HCT116 (cell line): ENCODE results near the gene BBS2. TPM values are rescaled to one million over a fixed set of nuclear protein-coding genes. Genes with fewer than 3 reads are reported as not detected.

ENCODE experiments used
- ATAC-seq: fragments of 200-7000 bp; cut with Tn5 transposase; 2 replicates; pipeline ENCODE4 v1.9.1; 2020; ENCODE audit warnings: mild to moderate bottlenecking, moderate library complexity
- BruUV-seq: library from RNA; stranded (reverse); fragments of 400-500 nt; replicated peaks from 2 replicates; lab custom pipeline; 2021; lab: Mats Ljungman, UMichigan
- CTCF ChIA-PET: fragments of 300-600 bp; sonication (Branson Sonifier 250); formaldehyde crosslinking; loops from one replicate; lab custom pipeline; 2021; ENCODE audit warnings: antibody characterized with exemption; lab: Charles Lee
- POLR2A ChIA-PET: fragments of 300-600, 350-600 bp; sonication (Branson Sonifier 250); formaldehyde crosslinking; loops from one replicate; lab custom pipeline; 2021; ENCODE audit warnings: antibody characterized with exemption; lab: Charles Lee
- RAD21 ChIA-PET, 2 experiments: fragments of 300-600 bp; sonication (Branson Sonifier 250); formaldehyde crosslinking; loops; one replicate each; lab custom pipeline; 2023; ENCODE audit warnings: low total read pairs in 2 of 2; ENCODE audit not compliant: uncharacterized antibody in 2 of 2, unreplicated experiment in 2 of 2, low non-redundant PET in 1 of 2; lab: Charles Lee
- DNase-seq: peaks from one replicate; pipeline ENCODE4 v3.0.0-alpha.2; 2010; ENCODE audit warnings: low read depth, low spot score
- H2AFZ ChIP-seq: fragments of 200-600 bp; shearing (Covaris generic), sonication (generic); 2 replicates; pipeline ENCODE4 v1.6.1; 2017; ENCODE audit warnings: low read depth, mixed run types, mixed read lengths, antibody characterized with exemption, low read length; ENCODE audit not compliant: poor library complexity, severe bottlenecking
- H3K27ac ChIP-seq: 2 replicates; pipeline ENCODE4 v1.5.1; 2012; ENCODE audit warnings: low read depth, low read length
- H3K27me3 ChIP-seq: fragments of 200-600 bp; sonication (generic); 2 replicates; pipeline ENCODE4 v1.6.1; 2016; ENCODE audit warnings: mixed run types, low read length, mixed read lengths; ENCODE audit not compliant: insufficient read depth
- H3K36me3 ChIP-seq, 2 experiments: fragments of 200-500 bp in 1 of 2; fragments of 200-600 bp in 1 of 2; sonication (Bioruptor generic) in 1 of 2; sonication (generic) in 1 of 2; 2 replicates each; pipeline versions ENCODE4 v1.5.1 to v1.6.1; 2014 to 2016; ENCODE audit warnings: low read length in 2 of 2, inconsistent platforms in 1 of 2, mixed read lengths in 1 of 2, mixed run types in 1 of 2; ENCODE audit not compliant: insufficient read depth in 2 of 2, control insufficient read depth in 1 of 2
- H3K4me1 ChIP-seq, 2 experiments: fragments of 200-600 bp in 1 of 2; sonication (generic) in 1 of 2; 2 replicates each; pipeline versions ENCODE4 v1.5.1 to v1.6.1; 2012 to 2017; ENCODE audit warnings: low read length in 2 of 2, inconsistent platforms in 1 of 2, mild to moderate bottlenecking in 1 of 2, mixed read lengths in 1 of 2, mixed run types in 1 of 2, moderate library complexity in 1 of 2; ENCODE audit not compliant: insufficient read depth in 2 of 2, control insufficient read depth in 1 of 2
- H3K4me2 ChIP-seq: fragments of 200-600 bp; sonication (generic); 2 replicates; pipeline ENCODE4 v1.6.1; 2017; ENCODE audit warnings: mixed run types, low read length, mixed read lengths
- H3K4me3 ChIP-seq, 2 experiments: fragments of 200-600 bp in 1 of 2; sonication (generic) in 1 of 2; replicated peaks in 1 of 2; 2 replicates each; pipeline ENCODE4 v1.5.1; 2011 to 2016; ENCODE audit warnings: low read length in 2 of 2, control low read depth in 1 of 2, low read depth in 1 of 2, mild to moderate bottlenecking in 1 of 2, mixed read lengths in 1 of 2, mixed run types in 1 of 2
- H3K79me2 ChIP-seq: fragments of 200-600 bp; sonication (generic); 2 replicates; pipeline ENCODE4 v1.6.1; 2017; ENCODE audit warnings: mild to moderate bottlenecking, mixed run types, low read length, moderate library complexity, mixed read lengths; ENCODE audit not compliant: insufficient read depth
- H3K9ac ChIP-seq: fragments of 200-600 bp; sonication (generic); 2 replicates; pipeline ENCODE4 v1.6.1; 2016; ENCODE audit warnings: low read length, mixed read lengths
- H3K9me2 ChIP-seq: fragments of 200-600 bp; sonication (generic), shearing (Covaris generic); 2 replicates; pipeline ENCODE4 v1.6.1; 2017; ENCODE audit warnings: mixed run types, mild to moderate bottlenecking, moderate library complexity; ENCODE audit not compliant: insufficient read depth
- H3K9me3 ChIP-seq, 2 experiments: fragments of 200-500 bp in 1 of 2; fragments of 200-600 bp in 1 of 2; sonication (Bioruptor generic) in 1 of 2; sonication (generic) in 1 of 2; 2 replicates each; pipeline ENCODE4 v1.6.1; 2014 to 2017; ENCODE audit warnings: low read length in 2 of 2, mixed read lengths in 2 of 2, inconsistent platforms in 1 of 2, low read depth in 1 of 2, mild to moderate bottlenecking in 1 of 2, mixed run types in 1 of 2, moderate library complexity in 1 of 2; ENCODE audit not compliant: control insufficient read depth in 1 of 2, insufficient read depth in 1 of 2
- H4K20me1 ChIP-seq: fragments of 200-600 bp; sonication (generic), shearing (Covaris generic); 2 replicates; pipeline ENCODE4 v1.6.1; 2017; ENCODE audit warnings: mixed run types, mild to moderate bottlenecking, moderate library complexity; ENCODE audit not compliant: insufficient read depth
- ELF1 ChIP-seq: IDR thresholded peaks from 2 replicates; pipeline ENCODE4 v1.6.1; 2012; ENCODE audit warnings: low read depth, borderline replicate concordance
- EZH2 ChIP-seq: fragments of 200-600 bp; sonication (generic); IDR thresholded peaks from 2 replicates; pipeline ENCODE4 v1.6.1; 2017; ENCODE audit warnings: antibody characterized with exemption, mixed run types
- EZH2phosphoT487 ChIP-seq: fragments of 200-600 bp; IDR thresholded peaks from 2 replicates; pipeline ENCODE4 v1.6.1; 2018; ENCODE audit warnings: antibody characterized with exemption, borderline replicate concordance
- FOSL1 ChIP-seq: IDR thresholded peaks from 2 replicates; pipeline ENCODE4 v1.6.1; 2012; ENCODE audit warnings: low read depth
- POLR2A ChIP-seq: IDR thresholded peaks from 2 replicates; pipeline ENCODE4 v1.7.0; 2011; ENCODE audit warnings: borderline replicate concordance; ENCODE audit not compliant: insufficient read depth, insufficient read length; ENCODE audit errors: extremely low read depth
- RAD21 ChIP-seq: IDR thresholded peaks from 2 replicates; pipeline ENCODE4 v1.6.1; 2012; ENCODE audit warnings: low read depth, mild to moderate bottlenecking
- SIN3A ChIP-seq: IDR thresholded peaks from 2 replicates; pipeline ENCODE4 v1.6.1; 2012; ENCODE audit warnings: low read depth
- SP1 ChIP-seq: IDR thresholded peaks from 2 replicates; pipeline ENCODE4 v1.6.1; 2012; ENCODE audit warnings: low read depth
- TCF7L2 ChIP-seq: IDR thresholded peaks from 2 replicates; pipeline ENCODE4 v1.7.0; 2011; ENCODE audit warnings: borderline replicate concordance, inconsistent platforms; ENCODE audit not compliant: insufficient read depth, insufficient read length; ENCODE audit errors: extremely low read depth
- YY1 ChIP-seq: IDR thresholded peaks from 2 replicates; pipeline ENCODE4 v1.6.1; 2011; ENCODE audit warnings: low read length, low read depth, moderate library complexity, mild to moderate bottlenecking; ENCODE audit not compliant: insufficient replicate concordance; ENCODE audit errors: extremely low read depth
- ZFX ChIP-seq: fragments of 450-650 bp; IDR thresholded peaks from 2 replicates; pipeline ENCODE4 v1.6.1; 2017
- intact Hi-C: fragments of 100-400 bp; cut with micrococcal nuclease; formaldehyde crosslinking; loops from 2 replicates; pipeline ENCODE4 v1.10.0; 2022
- total RNA-seq: library from RNA; stranded (reverse); gene quantifications from one replicate; pipeline ENCODE4 v1.2.1, GENCODE V29; 2021; ENCODE audit not compliant: unreplicated experiment
- TF ChIP-seq, protein P1 (sequence below): IDR thresholded peaks from 2 replicates; pipeline ENCODE4 v1.6.1; 2012; ENCODE audit warnings: low read depth
- TF ChIP-seq, protein P2 (sequence below): IDR thresholded peaks from 2 replicates; pipeline ENCODE4 v1.6.1; 2012

Gene BBS2
- total RNA-seq, 1 experiment from 2014 or later, result 26.7 TPM

DNA sequence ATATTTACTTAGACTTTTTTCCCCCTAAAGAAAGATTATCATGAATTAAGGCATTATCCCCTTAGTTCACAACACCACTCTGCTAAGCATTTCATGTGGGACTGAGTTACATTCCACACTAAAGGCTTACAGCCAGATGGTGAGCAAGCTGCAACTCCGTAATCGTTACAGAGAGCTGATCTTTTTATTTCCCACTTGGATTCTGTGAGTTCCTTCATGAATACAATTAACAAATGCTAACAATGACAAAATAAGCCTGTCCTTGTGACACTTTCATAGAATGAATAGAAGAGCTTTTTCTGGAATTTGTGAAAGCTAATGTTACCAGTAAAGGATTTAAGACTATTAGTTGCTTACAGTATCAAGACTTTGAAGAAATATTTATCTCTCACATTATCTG lies 59.7 kb downstream of the BBS2 start:
- ChIA-PET RAD21 (no interaction called here), POLR2A (interaction anchor here (1.3 kb wide), 1 partner anchor 9 kb away, joined by 4 read pairs; the partner anchor contains the start of genes NUDT21 and OGFOD1), CTCF (no interaction called here)
- DNase-seq (no peak), ATAC-seq (no peak)
- H3K9me2 ChIP-seq, result no peaks in the 10 kb centered on the region
- H3K4me3 ChIP-seq, result no peak overlapping the region
- TF ChIP-seq SP1, result no peak
- no peak for TF ChIP-seq EZH2phosphoT487
- no peak for TF ChIP-seq ELF1
- TF ChIP-seq, protein P1, sequence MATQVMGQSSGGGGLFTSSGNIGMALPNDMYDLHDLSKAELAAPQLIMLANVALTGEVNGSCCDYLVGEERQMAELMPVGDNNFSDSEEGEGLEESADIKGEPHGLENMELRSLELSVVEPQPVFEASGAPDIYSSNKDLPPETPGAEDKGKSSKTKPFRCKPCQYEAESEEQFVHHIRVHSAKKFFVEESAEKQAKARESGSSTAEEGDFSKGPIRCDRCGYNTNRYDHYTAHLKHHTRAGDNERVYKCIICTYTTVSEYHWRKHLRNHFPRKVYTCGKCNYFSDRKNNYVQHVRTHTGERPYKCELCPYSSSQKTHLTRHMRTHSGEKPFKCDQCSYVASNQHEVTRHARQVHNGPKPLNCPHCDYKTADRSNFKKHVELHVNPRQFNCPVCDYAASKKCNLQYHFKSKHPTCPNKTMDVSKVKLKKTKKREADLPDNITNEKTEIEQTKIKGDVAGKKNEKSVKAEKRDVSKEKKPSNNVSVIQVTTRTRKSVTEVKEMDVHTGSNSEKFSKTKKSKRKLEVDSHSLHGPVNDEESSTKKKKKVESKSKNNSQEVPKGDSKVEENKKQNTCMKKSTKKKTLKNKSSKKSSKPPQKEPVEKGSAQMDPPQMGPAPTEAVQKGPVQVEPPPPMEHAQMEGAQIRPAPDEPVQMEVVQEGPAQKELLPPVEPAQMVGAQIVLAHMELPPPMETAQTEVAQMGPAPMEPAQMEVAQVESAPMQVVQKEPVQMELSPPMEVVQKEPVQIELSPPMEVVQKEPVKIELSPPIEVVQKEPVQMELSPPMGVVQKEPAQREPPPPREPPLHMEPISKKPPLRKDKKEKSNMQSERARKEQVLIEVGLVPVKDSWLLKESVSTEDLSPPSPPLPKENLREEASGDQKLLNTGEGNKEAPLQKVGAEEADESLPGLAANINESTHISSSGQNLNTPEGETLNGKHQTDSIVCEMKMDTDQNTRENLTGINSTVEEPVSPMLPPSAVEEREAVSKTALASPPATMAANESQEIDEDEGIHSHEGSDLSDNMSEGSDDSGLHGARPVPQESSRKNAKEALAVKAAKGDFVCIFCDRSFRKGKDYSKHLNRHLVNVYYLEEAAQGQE, result no peak
- TF ChIP-seq ZFX, result no peak
- TF ChIP-seq EZH2, result no peak
- TF ChIP-seq, protein P2, sequence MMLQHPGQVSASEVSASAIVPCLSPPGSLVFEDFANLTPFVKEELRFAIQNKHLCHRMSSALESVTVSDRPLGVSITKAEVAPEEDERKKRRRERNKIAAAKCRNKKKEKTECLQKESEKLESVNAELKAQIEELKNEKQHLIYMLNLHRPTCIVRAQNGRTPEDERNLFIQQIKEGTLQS, result no peak
- no peak for TF ChIP-seq SIN3A
- TF ChIP-seq FOSL1, result no peak
- no peak for TF ChIP-seq POLR2A
- TF ChIP-seq RAD21, result no peak
- TF ChIP-seq YY1, result no peak
- TF ChIP-seq TCF7L2, result no peak
- H3K4me2 ChIP-seq, result no peak overlapping the region
- H3K36me3 ChIP-seq, result peaks cover 40 to 54% of the 10 kb centered on the region in 2 experiments; a peak in 3 of 4 replicates
- H3K27me3 ChIP-seq, result no peaks in the 10 kb centered on the region
- BruUV-seq, result no TSS peak
- no peaks in the 10 kb centered on the region for H3K4me1 ChIP-seq
- H4K20me1 ChIP-seq, result no peaks in the 10 kb centered on the region
- H3K79me2 ChIP-seq, result no peaks in the 10 kb centered on the region
- H3K27ac ChIP-seq, result no peak overlapping the region
- intact Hi-C loops, result no loop called here
- H3K9ac ChIP-seq, result no peak overlapping the region
- no peak overlapping the region for H2AFZ ChIP-seq
- H3K9me3 ChIP-seq, result no peaks in the 10 kb centered on the region
